ENCODE results near the gene TMEM135.

DNA sequence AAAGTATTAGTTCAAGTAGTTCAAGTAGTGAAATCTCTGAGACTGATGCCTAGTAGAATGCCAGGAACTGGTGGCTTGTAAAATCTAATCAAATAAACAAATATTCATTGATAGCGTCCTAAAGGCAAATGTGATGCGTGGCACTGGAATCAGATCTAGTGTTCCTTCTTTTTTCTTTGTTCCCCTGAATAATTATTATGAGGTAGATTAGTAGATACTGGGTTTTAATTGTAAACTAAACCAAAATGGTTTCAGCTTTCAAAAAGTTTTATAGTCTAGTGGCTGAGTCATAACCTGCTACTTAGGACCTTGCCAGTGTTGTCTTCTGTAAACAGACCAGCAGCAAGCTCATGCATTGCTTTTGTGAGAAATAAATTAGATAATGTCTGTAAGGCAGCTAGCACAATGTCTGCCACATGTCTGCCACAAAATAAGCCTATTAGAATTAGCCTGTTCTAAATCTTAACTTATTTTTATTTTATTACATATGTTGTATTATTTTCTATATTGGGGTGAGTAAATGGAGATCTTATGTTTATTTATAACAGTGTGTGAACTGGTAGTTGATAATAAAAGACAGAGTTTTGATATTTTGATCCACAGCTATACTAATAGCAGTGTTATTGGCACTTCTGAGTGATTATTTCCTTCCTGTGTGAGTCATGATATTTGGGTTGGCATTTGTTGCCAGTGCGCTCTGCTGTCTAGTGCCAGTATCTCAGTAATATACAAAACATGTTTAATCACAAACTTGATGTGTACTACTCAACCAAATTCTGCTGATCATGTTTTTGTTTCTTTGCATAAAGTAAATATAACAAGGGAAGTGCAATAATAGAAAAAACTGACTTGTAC is 135.7 kb downstream of the TMEM135 start:
- no peak for TF ChIP-seq EZH2phosphoT487 (IDR thresholded peaks at IDR 0.05; ENCODE audit: insufficient read depth, low read depth)
- no peak for TF ChIP-seq EZH2 (IDR thresholded peaks at IDR 0.05; ENCODE audit: insufficient read depth, poor library complexity, severe bottlenecking)
